ENCODE measurements around the gene NRN1. TPM values are rescaled to one million over a fixed set of nuclear protein-coding genes. Genes with fewer than 3 reads are reported as not detected.
"Not testable (repeated sequence)": the region's sequence is repeated elsewhere in the genome, so short reads cannot be mapped to it uniquely, and the experiment has no call there.

Gene NRN1
- total RNA-seq, 1 donor from 2014 or later, result 9.8 TPM

- no peaks in the 10 kb centered on the region for H3K9me3 ChIP-seq
- no peak for DNase-seq (ENCODE audit: extremely low spot score in 2 of 2)
- no peaks in the 10 kb centered on the region for H3K27me3 ChIP-seq
- TF ChIP-seq POLR2A (IDR thresholded peaks at IDR 0.05), result no peak
- TF ChIP-seq POLR2AphosphoS5 (IDR thresholded peaks at IDR 0.05; ENCODE audit: insufficient read depth in 1 of 2, low read depth in 1 of 2), result no peak
- TF ChIP-seq CTCF (IDR thresholded peaks at IDR 0.05), result no peak
- no peak overlapping the region for H3K27ac ChIP-seq
- no peaks in the 10 kb centered on the region for H3K36me3 ChIP-seq
- no peak overlapping the region for H3K4me3 ChIP-seq
- H3K4me1 ChIP-seq, result no peaks in the 10 kb centered on the region
- intact Hi-C loops (cut with DNase I), result no loop called here
These were observed 30.5 kb upstream of the NRN1 start for GRCh38 chr6:6037179-6037578.

GRCh38 chr6:6033858-6034257 is 27.1 kb upstream of the NRN1 start:
- H3K27ac ChIP-seq, result no peak overlapping the region
- H3K4me1 ChIP-seq, result no peaks in the 10 kb centered on the region
- no peaks in the 10 kb centered on the region for H3K9me3 ChIP-seq
- intact Hi-C loops (cut with DNase I), result no loop called here
- H3K36me3 ChIP-seq, result no peaks in the 10 kb centered on the region
- no peak for TF ChIP-seq CTCF (IDR thresholded peaks at IDR 0.05)
- no peak for TF ChIP-seq POLR2AphosphoS5 (IDR thresholded peaks at IDR 0.05; ENCODE audit: insufficient read depth in 1 of 2, low read depth in 1 of 2)
- no peak for TF ChIP-seq POLR2A (IDR thresholded peaks at IDR 0.05)
- DNase-seq (ENCODE audit: extremely low spot score in 2 of 2), result no peak
- H3K27me3 ChIP-seq, result no peaks in the 10 kb centered on the region
- no peak overlapping the region for H3K4me3 ChIP-seq

GRCh38 chr6:6026513-6027205 is 19.9 kb upstream of the NRN1 start:
- TF ChIP-seq POLR2AphosphoS5 (IDR thresholded peaks at IDR 0.05; ENCODE audit: insufficient read depth in 1 of 2, low read depth in 1 of 2) (no peak), POLR2A (IDR thresholded peaks at IDR 0.05) (no peak), CTCF (IDR thresholded peaks at IDR 0.05) (no peak)
- no peaks in the 10 kb centered on the region for H3K9me3 ChIP-seq
- H3K4me3 ChIP-seq, result no peak overlapping the region
- no peaks in the 10 kb centered on the region for H3K36me3 ChIP-seq
- intact Hi-C loops (cut with DNase I), result no loop called here
- DNase-seq (ENCODE audit: extremely low spot score in 2 of 2), result no peak
- no peaks in the 10 kb centered on the region for H3K27me3 ChIP-seq
- H3K4me1 ChIP-seq, result no peaks in the 10 kb centered on the region
- no peak overlapping the region for H3K27ac ChIP-seq

GRCh38 chr6:6025736-6026135 is 19.0 kb upstream of the NRN1 start:
- TF ChIP-seq CTCF (IDR thresholded peaks at IDR 0.05) (no peak), POLR2AphosphoS5 (IDR thresholded peaks at IDR 0.05; ENCODE audit: insufficient read depth in 1 of 2, low read depth in 1 of 2) (no peak), POLR2A (IDR thresholded peaks at IDR 0.05) (no peak)
- no peak for DNase-seq (ENCODE audit: extremely low spot score in 2 of 2)
- H3K4me1 ChIP-seq, result no peaks in the 10 kb centered on the region
- no peak overlapping the region for H3K27ac ChIP-seq
- H3K36me3 ChIP-seq, result no peaks in the 10 kb centered on the region
- H3K9me3 ChIP-seq, result no peaks in the 10 kb centered on the region
- H3K27me3 ChIP-seq, result no peaks in the 10 kb centered on the region
- intact Hi-C loops (cut with DNase I), result no loop called here
- H3K4me3 ChIP-seq, result no peak overlapping the region

- H3K4me1 ChIP-seq, result no peaks in the 10 kb centered on the region
- H3K27ac ChIP-seq, result no peak overlapping the region
- H3K4me3 ChIP-seq, result no peak overlapping the region
- DNase-seq (ENCODE audit: extremely low spot score in 2 of 2), result no peak
- TF ChIP-seq CTCF (IDR thresholded peaks at IDR 0.05) (no peak), POLR2A (IDR thresholded peaks at IDR 0.05) (no peak), POLR2AphosphoS5 (IDR thresholded peaks at IDR 0.05; ENCODE audit: insufficient read depth in 1 of 2, low read depth in 1 of 2) (no peak)
- no peaks in the 10 kb centered on the region for H3K27me3 ChIP-seq
- H3K36me3 ChIP-seq, result no peaks in the 10 kb centered on the region
- H3K9me3 ChIP-seq, result no peaks in the 10 kb centered on the region
- intact Hi-C loops (cut with DNase I), result no loop called here
These were observed 17.5 kb upstream of the NRN1 start for GRCh38 chr6:6024220-6024619.

- DNase-seq (ENCODE audit: extremely low spot score in 2 of 2); H3K27me3 ChIP-seq; H3K4me3 ChIP-seq; H3K36me3 ChIP-seq; H3K4me1 ChIP-seq; H3K27ac ChIP-seq; intact Hi-C loops (cut with DNase I); H3K9me3 ChIP-seq: not testable (repeated sequence)
These were observed 16.1 kb upstream of the NRN1 start for GRCh38 chr6:6022841-6023240.

Data from vagina (tissue), 2 donors.